NK-92 (cell line): Measurements from ENCODE around the gene LETM1.

ENCODE experiments used
- DNase-seq: peaks from one replicate; lab custom pipeline; 2025; ENCODE audit not compliant: unreplicated experiment; lab: John Stamatoyannopoulos, UW

LETM1 gene

GRCh38 chr4:1766106-1767060, 89.6 kb downstream of the LETM1 start:
- DNase-seq = no peak

DNA sequence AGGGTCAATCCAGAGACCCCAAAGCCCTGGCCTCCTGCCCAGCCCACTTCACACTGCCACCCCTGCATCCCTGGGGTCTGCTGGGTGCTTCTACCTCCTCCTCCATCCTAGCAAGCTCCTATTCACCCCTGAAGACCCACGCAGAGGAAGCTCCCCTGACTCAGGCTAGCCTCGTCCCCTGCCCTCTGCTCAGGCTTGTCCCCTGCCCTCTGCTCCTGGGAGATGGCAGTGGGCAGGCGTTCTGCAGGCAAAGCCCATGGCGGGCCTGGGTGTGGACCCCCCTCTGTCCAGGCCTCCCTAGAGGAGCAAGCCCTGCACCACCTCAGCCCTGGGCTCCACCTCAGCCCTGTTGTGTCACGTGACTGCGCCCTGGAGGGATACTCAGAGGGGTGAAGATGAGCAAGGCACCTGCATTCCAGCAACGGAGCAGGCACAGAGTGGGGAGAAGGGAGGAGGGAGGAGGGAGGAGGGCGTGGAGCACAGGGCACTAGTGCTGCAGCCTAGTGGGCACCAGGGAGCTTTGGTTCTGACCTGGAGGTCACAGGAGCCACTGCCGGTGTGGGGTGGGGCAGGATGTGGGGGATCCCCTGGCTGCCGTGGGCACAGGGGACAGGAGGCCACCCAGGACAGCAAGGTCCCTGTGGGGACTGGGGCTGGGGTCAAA, 90.4 kb downstream of the LETM1 start:
- no peak for DNase-seq

DNA sequence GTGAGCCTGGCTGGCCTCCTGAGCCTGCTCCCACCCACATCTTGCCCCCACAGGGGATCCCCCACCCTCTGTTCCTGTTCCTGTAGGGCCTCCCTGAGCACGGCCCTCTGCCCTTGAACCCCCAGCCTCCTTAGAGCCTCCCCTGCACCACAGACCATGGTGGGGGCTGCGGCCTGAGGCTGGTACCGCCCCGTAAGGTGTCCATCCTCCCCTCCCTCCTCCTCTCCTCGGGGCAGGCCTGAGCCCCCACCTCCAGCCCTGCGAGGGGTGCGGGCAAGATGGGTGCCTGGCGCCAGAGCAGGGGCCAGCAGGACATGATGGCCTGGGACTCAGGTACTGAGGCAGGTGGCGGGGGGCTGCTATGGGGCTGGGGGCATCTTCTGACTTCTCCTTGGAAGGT, 91.3 kb downstream of the LETM1 start:
- DNase-seq = no peak

GRCh38 chr4:1763550-1764080, 92.3 kb downstream of the LETM1 start:
- DNase-seq = no peak

DNA sequence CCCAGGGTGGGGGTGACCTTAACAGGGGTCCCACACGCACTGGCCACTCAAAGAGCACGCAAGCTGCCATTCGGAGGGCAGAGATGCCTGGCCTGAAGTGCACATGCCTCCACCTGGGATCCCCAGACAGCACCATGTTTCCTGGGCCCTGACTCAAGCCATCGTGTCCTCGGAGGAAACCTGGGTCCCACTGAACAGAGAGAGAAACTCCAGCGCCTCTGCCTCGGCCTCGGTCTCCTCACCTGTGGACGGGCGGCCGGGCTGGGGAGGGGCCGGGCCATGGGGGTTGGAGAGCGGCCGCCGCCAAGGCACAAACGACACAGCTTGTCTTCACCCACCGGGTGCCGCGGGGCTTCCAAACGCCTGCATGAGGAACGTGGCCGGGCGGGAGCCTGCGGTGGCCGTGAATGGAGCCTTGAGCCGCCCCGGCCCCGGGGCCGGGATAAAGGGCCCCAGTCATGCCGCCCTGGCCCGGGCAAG, 92.8 kb downstream of the LETM1 start:
- DNase-seq = no peak

DNA sequence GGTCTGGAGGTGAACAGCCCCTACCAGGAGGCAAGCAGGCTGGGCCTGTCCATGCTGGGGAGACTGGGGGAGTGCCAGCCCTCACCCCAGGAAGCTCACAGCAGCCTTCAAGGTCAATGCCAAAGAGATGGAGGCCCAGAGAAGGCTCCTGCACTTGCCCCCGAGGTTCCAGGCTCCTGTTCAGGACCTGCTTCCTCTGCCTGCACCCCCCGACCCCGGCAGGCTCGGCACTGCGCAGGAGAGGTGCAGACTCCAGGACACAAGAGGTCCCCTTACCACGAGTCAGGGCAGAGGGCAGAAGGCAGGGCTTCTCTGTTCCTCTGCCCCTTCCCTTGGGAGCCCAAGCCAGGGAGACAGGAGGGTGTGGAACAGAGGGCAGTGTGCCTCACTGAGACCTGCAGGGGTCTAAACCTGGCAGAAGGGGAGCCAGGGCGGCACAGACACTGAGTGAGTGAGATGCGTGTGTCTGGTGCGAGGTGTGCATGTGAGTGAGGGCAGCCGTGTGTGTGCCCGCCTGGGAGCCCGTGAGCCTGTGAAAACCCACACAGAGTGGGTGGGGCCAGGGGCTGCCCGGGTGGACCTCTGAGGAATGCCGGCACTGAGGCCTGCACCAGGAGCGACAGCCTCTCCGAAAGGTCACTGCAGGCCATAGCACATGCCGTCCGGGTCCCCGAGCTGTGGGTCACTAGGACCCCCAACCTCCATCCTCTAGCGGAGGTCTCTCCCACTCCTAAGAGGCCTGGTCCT, 93.5 kb downstream of the LETM1 start:
- no peak for DNase-seq
